Measurements from ENCODE around the gene NRL.

DNA sequence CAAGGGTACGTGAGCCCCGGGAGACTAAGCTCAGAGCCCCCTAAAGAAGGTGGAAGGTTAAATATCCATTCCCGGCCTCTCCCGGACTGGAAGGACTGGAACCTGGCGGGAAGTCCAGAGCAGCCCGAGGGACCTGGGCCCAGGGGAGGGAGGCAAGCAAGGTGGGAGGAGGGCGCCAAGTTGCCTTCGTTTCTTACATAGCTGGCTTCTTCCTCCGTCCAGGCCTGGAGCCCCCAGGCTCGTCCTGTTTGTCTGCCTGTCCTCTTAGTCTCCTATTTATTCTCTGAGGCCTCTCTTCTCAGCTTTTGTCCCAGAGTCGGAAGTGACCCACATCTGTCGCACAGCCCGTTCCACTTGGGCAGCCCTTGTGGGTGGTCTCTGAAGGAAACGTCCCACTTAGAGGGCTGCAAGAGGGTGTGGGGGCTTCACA is 19.9 kb downstream of the NRL start:
- TF ChIP-seq, protein P1, sequence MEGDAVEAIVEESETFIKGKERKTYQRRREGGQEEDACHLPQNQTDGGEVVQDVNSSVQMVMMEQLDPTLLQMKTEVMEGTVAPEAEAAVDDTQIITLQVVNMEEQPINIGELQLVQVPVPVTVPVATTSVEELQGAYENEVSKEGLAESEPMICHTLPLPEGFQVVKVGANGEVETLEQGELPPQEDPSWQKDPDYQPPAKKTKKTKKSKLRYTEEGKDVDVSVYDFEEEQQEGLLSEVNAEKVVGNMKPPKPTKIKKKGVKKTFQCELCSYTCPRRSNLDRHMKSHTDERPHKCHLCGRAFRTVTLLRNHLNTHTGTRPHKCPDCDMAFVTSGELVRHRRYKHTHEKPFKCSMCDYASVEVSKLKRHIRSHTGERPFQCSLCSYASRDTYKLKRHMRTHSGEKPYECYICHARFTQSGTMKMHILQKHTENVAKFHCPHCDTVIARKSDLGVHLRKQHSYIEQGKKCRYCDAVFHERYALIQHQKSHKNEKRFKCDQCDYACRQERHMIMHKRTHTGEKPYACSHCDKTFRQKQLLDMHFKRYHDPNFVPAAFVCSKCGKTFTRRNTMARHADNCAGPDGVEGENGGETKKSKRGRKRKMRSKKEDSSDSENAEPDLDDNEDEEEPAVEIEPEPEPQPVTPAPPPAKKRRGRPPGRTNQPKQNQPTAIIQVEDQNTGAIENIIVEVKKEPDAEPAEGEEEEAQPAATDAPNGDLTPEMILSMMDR (IDR thresholded peaks at IDR 0.05): no peak
- no peak for TF ChIP-seq POLR2A (IDR thresholded peaks at IDR 0.05)
